ENCODE data around the gene SLAMF8. TPM values are rescaled to one million over a fixed set of nuclear protein-coding genes. Genes with fewer than 3 reads are reported as not detected.

Gene SLAMF8
- total RNA-seq, 4 donors from 2014 or later = 8.9 to 36.0 (median 11.2) TPM

DNA sequence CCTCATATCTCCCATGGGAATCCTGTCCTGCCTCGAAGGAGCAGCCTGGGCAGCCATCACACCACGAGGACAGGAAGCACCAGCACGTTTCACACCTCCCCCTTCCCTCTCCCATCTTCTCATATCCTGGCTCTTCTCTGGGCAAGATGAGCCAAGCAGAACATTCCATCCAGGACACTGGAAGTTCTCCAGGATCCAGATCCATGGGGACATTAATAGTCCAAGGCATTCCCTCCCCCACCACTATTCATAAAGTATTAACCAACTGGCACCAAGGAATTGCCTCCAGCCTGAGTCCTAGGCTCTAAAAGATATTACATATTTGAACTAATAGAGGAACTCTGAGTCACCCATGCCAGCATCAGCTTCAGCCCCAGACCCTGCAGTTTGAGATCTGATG lies 8.7 kb downstream of the SLAMF8 start:
- TF ChIP-seq, protein P1, sequence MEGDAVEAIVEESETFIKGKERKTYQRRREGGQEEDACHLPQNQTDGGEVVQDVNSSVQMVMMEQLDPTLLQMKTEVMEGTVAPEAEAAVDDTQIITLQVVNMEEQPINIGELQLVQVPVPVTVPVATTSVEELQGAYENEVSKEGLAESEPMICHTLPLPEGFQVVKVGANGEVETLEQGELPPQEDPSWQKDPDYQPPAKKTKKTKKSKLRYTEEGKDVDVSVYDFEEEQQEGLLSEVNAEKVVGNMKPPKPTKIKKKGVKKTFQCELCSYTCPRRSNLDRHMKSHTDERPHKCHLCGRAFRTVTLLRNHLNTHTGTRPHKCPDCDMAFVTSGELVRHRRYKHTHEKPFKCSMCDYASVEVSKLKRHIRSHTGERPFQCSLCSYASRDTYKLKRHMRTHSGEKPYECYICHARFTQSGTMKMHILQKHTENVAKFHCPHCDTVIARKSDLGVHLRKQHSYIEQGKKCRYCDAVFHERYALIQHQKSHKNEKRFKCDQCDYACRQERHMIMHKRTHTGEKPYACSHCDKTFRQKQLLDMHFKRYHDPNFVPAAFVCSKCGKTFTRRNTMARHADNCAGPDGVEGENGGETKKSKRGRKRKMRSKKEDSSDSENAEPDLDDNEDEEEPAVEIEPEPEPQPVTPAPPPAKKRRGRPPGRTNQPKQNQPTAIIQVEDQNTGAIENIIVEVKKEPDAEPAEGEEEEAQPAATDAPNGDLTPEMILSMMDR (IDR thresholded peaks at IDR 0.05) = no peak
- DNase-seq (ENCODE audit: low spot score) = no peak
- no peak for ATAC-seq (ENCODE audit: low FRiP score)

DNA sequence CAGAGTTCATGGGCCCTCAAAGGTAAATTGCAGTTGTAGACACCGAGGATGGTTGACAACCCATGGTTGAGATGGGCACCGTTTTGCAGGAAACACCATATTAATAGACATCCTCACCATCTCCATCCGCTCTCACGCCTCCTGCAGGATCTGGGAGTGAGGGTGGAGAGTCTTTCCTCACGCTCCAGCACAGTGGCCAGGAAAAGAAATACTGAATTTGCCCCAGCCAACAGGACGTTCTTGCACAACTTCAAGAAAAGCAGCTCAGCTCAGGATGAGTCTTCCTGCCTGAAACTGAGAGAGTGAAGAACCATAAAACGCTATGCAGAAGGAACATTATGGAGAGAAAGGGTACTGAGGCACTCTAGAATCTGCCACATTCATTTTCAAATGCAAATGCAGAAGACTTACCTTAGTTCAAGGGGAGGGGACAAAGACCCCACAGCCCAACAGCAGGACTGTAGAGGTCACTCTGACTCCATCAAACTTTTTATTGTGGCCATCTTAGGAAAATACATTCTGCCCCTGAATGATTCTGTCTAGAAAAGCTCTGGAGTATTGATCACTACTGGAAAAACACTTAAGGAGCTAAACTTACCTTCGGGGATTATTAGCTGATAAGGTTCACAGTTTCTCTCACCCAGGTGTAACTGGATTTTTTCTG lies 9.3 kb downstream of the SLAMF8 start:
- DNase-seq (ENCODE audit: low spot score) (no peak), ATAC-seq (ENCODE audit: low FRiP score) (no peak)
- TF ChIP-seq, protein P1 (IDR thresholded peaks at IDR 0.05) = no peak

DNA sequence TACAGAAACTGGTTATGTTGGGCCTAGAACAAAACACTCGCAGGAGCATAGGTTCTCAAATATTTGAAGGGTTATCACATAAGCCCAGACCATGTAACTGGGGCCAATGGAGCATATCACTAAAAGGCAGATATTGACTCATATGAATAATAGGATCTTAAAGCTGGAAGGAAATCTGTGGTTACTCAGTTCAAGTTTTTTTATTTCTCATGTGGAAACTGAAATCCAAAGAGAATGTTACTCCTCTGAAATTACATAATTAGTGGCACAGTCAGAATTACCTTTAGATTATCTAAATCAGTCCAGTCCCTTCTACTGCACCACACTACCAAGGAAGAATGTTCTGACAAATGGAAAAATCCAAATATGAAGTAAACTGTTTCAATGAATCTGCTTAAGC lies 12.0 kb downstream of the SLAMF8 start:
- no peak for ATAC-seq (ENCODE audit: low FRiP score)
- DNase-seq (ENCODE audit: low spot score) = no peak
- TF ChIP-seq, protein P1 (IDR thresholded peaks at IDR 0.05) = no peak

DNA sequence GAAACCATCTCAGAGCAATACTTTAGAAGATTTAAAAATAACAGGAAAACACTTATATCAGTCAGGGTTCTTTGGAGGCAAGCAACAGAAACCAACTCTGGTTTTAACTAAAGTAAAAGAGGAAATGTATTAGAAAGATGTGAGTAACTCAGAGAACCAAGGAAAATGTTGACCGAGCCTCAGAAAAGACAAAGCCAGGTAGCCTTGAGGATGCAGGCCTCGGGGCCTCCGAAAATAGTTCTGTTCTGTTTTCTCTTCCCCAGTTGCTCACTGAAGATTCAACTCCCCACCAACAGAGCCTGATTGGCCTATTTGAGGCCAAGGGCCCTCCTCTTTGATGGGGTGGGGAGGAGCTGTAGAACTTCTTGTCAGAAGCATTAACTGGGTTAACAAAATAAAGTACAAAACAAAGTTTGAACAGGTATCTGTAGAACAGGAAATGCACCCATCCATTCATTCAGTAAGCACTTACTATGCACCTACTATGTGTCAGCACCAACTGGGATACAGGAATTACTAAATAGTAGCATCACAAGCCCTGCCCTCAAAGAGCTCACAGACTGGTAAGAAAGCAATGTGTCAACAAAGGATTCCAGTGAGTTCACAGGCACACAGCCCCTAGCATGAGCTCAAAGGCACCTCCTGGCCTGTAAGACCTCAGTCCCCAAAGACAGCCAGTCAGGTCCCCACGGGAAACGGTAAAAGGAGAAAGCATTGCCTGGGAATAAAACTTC lies 12.6 kb downstream of the SLAMF8 start:
- TF ChIP-seq, protein P1 (IDR thresholded peaks at IDR 0.05) = no peak
- DNase-seq (ENCODE audit: low spot score) (no peak), ATAC-seq (ENCODE audit: low FRiP score) (no peak)

DNA sequence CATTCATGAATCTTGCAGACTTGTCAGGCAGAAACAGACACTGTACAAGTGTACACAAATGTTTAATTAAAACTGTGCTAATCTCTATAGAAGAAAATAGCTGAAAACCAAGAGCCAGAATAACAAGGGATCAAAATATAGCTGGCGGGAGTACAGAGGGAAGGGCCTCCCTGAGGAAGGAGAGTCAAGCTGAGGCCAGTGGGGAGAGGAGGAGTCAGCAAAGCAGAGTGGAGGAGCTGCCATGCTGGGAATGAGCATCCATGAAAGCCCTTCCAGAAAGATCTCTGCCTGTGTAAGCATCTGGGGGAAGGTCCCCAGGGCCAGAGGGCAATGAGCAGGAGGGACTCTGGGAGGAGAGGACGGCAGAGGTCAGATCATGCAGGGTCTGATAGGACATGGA lies 15.1 kb downstream of the SLAMF8 start:
- TF ChIP-seq, protein P1 (IDR thresholded peaks at IDR 0.05) = no peak
- DNase-seq (ENCODE audit: low spot score) = no peak
- no peak for ATAC-seq (ENCODE audit: low FRiP score)

DNA sequence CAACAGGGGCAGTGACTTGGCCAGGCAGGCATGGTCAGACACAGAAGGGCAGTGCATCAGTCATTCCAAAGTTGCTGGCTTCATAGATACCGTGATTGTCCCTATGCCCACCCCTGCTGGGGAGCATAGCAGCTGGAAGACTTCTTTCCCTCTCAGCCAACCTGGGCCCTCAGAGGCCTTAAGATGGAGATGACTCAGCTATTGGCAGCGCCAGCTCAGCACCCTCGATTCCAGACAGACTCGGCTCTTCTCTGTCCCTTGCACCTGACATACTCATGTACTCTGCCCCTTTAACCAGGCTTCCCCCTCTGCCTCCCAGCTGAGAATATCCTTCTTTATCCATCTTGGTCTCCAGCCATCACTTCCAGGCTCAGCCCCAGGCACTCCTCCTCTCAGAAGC lies 16.8 kb downstream of the SLAMF8 start:
- DNase-seq (ENCODE audit: low spot score) (no peak), ATAC-seq (ENCODE audit: low FRiP score) (no peak)
- TF ChIP-seq, protein P1 (IDR thresholded peaks at IDR 0.05) = no peak
